Ureter (tissue), 1 donor: ENCODE results near the gene CCL22. TPM values are rescaled to one million over a fixed set of nuclear protein-coding genes. Genes with fewer than 3 reads are reported as not detected.
"Not testable (repeated sequence)": the region's sequence is repeated elsewhere in the genome, so short reads cannot be mapped to it uniquely, and the experiment has no call there.

Experiments used
- DNase-seq: peaks from one replicate; pipeline ENCODE4 v3.0.0-alpha.2; 2020; ENCODE audit warnings: low spot score
- total RNA-seq: library from RNA; stranded (reverse); gene quantifications from one replicate; pipeline ENCODE4 v1.2.4, GENCODE V29; 2023
- donor health status: DM: yes; HTN: yes; CAD: no.

CCL22 gene
- total RNA-seq, 1 donor from 2014 or later, result not detected

DNA sequence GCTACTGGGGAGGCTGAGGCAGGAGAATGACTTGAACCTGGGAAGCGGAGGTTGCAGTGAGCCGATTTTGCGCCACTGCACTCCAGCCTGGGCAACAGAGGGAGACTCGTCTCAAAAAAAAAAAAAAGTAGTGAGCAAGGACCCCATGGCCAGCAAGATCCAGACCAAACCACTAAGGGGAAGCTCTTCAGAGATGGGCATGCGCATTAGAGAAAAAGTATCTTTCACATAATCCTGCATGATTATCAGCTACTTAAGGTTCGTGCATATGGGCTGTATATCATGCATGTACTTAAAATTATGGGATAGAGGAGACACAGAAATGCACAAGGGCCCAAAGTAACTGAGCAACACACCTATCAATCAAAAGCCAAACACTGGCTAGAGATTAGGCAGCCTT lies 10.7 kb upstream of the CCL22 start:
- DNase-seq, result no peak

GRCh38 chr16:57348327-57348726 lies 10.3 kb upstream of the CCL22 start:
- DNase-seq, result no peak

- no peak for DNase-seq
Observed at GRCh38 chr16:57349212-57350031, 9.2 kb upstream of the CCL22 start.

DNA sequence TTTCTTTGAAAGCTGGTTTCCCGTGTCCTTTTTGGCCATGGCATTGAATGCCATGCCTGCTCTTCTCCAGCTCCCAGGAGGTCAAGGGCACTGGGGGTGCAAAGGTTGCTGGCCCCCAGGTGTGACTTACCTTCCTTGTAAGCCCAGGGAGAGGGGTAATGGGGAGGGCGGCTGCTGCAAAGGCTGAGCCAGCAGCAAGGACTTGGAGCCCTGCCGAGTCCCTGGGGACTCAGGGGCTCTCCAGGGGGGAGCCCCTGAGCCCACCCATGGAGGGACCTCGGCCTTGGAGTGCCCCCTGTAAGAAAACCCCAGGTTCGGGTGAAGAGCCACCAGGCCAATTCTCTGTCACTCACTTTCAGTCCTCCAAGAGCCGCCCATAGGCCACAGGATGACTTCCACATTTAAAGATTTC lies 5.9 kb upstream of the CCL22 start:
- no peak for DNase-seq

- no peak for DNase-seq
Observed at GRCh38 chr16:57354311-57354710, 4.3 kb upstream of the CCL22 start.

- DNase-seq, result no peak
Observed at GRCh38 chr16:57355898-57356414, 2.6 kb upstream of the CCL22 start.

DNA sequence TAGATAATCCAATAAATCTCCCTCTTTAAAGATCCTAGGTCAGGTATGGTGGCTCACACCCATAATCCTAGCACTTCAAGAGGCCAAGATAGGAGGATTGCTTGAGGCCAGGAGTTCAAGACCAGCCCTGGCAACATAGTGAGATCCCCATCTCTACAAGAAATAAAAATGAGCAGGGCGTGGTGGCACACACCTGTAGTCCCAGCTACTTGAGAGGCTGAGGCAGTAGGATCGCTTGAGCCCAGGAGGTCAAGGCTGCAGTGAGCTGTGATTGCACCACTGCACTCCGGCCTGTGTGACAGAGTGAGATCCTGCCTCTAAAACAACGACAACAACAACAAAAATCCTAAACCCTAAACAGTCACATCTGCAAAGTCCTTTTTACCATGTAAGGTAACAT lies 2.0 kb upstream of the CCL22 start:
- no peak for DNase-seq

DNA sequence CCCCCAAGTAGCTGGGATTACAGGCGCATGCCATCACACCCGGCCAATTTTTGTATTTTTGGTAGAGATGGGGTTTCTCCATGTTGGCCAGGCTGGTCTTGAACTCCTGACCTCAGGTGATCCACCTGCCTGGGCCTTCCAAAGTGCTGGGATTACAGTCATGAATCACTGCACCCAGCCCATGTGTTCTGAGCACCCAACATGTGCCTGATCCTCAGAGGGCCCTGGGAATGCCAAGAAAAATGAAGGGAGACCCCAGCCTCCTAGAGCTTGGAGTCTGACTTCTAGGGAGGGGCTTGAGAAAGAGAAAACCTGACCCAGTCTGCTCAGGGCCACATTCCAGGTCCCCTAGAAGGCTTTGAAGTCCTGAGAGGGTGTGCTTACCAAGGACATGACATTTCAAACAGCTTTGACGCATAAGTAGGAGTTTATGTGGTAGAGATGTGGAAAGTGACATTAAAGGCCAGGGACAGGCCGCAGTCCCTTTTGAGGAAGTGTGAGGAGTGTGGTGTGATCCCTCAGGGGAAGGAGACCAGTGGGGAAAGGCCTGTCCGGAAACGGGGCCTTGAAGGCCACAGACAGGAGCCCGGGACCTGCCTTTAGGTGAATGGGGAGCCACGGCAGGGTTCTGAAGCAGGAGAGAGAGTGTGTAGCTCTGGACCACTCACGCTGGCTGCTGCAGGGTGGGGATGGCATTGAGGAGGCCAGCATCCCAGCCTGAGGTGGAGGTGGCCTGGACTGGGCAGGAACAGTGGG lies 1.1 kb upstream of the CCL22 start:
- no peak for DNase-seq

DNA sequence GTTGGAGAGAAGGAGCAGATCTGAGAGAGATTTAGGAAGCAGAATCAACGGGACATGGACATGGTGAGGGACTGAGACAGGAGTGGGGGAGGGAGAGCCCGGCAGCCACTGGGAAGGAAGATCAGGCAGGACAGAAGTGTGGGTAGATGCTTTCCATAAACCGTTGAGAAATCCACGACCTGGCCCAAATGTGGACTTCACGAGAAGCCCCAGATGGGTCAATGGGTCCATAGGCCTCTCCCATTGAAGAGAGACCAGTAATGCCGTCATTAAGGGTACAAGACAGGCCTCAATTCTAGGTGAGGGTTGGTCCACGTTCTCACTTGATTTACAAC lies 530 bp upstream of the CCL22 start:
- no peak for DNase-seq

GRCh38 chr16:57360321-57360935 lies 1.8 kb downstream of the CCL22 start:
- no peak for DNase-seq

- no peak for DNase-seq
Observed at GRCh38 chr16:57361404-57361803, 2.8 kb downstream of the CCL22 start.

GRCh38 chr16:57364143-57364542 lies 5.6 kb downstream of the CCL22 start:
- DNase-seq, result no peak

DNA sequence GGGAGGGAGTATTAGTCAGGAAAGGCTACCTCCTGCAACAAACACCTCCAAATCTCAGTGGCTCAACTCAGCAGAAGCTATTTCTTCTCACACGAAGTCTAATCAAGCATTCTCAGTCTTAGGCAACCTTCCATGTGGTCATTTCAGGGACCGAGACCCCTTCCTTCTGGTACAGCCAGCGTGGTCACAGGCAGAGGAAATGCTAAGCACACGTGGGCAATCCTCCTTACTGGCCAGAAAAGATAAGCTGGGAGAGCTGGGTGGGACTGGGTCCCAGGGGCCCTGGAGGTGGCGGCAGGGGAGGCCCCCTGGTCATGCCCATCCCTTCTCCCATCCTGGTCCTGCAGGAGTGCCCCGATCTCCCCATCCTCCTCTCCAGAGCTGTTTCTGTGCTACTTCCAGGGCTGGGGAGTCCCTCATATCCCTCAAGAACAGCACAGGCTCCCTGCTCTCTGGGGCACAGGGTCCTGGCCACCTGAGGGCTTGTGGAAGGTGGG lies 8.0 kb downstream of the CCL22 start:
- DNase-seq, result no peak

DNA sequence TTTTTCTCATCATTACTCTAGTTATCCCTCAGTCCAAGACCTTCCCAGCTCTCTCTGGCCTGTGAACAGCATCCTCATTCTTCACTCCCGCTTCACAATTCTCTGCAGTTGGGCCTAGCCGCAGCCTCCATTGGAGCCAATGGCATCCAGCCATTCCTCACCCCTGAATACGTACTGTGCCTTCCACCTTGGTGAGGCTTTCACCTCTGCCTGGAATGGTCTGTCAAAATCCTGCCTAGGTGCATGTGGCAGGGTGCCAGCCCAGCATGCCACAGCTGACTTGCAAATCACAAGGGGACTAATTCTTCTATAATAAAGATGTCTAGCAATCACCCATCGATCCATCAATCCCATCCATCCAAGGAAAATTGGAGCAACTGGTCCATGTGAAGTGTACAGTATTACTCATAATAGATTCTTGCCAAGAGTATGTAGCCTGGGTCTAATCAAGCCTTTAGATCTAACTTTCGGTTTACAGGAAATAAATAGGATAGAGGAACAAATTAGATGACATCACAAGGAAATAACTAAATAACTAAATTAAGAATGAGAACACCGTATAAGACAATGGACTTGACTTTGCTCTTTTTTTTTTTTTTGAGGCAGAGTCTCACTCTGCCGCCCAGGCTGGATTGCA lies 8.7 kb downstream of the CCL22 start:
- DNase-seq, result no peak

DNA sequence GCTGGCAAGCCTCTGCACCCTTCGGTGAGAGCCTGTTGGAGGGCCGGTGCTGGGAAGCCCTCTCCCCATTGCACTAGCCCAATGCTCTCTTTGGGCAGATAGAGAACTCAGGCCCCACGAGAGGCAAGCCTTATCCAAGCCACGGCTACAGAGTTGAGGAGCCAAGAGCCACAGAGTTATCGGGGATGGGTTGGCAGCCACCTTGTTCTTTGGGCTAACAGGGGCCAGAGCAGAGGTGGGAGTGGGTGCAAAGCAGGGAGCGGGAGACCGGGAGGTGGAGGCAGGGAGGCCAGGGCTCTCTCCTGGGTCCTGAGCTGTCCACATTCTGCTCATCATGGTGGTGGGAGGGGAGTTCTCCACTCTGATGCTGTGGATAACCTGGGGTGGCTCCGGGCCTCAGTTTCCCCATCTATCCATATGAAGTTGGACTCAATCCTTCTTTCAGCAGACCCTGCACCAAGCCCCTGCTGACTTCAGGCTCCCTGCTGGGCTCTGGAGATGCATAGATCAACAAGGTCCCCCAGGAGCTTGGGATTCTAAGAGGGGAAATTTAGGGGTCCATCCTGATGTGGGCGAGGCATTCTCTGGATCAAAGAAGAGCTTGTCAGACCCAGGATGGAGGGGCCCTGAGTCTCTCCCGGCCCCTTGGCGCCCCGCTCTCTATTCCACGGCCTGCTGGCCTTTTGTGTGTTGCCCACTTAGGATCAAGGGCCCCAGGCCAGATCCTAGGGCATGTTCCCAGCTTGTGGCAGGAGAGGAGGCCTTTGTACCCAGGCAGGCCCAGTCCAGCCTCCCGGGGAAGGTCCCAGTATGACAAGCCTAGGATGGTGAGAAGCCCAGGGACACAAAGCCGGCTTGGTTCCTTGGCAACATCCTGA lies 13.2 kb downstream of the CCL22 start:
- no peak for DNase-seq

GRCh38 chr16:57372372-57373116 lies 14.0 kb downstream of the CCL22 start, which contains the start of gene CX3CL1:
Gene CX3CL1 (plus strand): TSS chr16:57372490. CDS start chr16:57372569, 79 bp downstream.
- DNase-seq, result peak; percentile 88

DNA sequence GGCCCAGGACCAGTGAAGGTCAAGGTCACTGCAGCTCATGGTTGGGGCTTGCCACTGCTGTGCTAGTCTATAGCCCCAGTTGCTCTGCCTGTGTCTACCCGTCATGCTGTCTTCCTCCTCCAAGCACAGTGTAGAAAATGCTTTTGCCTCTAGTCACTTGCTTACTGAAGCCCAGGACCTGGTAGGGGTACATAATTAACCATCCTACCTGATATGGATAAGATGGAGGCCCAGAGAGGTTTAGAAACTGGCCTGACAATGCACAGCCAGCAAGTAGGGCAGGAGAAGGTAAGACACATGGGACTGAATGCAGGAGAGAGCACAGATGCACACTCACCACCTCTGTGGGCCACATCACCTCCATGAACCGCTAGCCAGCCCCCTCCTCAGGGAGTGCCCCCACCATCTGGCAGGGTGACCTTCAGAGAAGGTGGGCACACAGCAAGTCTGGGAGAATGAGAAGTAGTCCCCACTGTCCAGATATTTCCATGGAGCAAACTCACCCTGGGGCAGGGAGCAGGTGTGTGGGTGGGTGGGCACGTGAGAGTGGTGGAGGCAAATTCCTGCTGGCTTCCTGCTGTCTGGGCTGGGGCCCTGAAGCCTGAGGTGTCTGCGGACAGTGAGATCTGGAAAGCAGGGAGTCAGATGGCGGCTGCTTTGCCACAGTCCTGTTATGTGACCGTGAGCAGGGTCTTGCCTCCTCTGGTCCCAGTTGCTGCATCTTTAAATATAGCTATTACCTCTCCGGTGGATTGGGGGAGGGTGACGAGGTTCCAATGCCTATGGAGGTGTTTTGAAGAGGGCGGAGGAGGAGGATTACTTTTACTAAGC lies 14.7 kb downstream of the CCL22 start:
- DNase-seq, result no peak

DNA sequence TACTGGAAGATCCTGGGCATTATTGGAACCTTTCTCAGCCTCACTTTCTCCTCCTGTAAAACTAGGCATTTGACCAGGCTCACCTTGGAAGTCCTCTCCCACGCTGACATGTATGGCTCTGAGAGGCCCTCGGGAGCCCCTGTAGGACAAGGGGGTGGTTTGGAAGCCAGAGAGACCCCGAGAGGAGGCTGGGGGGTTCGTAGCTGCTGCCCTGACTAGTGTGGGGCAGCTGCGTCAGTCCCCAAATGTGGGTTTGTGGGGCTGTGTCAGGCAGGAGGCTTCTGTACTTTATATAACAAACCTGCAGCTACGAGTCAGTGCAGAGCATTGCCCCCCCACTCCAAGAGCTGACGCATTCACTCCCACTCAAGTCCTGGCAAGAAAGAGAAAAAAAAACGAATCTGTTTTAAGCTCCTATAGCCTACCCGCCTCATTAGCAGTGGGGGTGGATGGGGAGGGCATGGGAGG lies 15.5 kb downstream of the CCL22 start:
- no peak for DNase-seq

DNA sequence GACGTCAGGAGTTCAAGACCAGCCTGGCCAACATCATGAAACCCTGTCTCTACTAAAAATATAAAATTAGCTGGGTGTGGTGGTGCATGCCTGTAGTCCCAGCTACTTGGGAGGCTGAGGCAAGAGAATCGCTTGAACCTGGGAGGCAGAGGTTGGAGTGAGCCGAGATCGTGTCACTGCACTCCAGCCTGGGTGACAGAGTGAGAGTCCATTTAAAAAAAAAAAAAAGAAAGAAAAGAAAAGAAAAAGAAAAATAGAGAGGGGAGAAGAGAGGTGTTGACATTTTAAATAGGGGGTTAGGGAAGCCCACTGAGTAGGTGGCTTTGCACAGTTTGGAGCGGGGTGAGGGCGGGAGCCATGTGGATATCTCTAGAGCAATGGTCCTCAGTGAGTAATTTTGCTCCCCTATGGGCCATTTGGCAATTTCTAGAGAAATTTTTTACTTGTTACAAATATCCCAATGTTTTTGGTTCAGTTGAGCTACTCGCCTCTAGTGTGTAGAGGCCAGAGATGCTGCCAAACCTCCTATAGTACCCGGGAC lies 16.4 kb downstream of the CCL22 start:
- not testable (repeated sequence) for DNase-seq
